ACHN (cell line): ENCODE measurements around the gene GDPD4.

Experiments
- DNase-seq: peaks from one replicate; pipeline ENCODE4 v3.0.0-alpha.2; 2015
- in situ Hi-C: cut with HindIII; loops from 2 replicates; pipeline ENCODE4 v1.10.0; 2017; ENCODE audit warnings: low sequenced_read_pairs, low pct_ligation_motif_present, low pct_unique_long_range_greater_than_20kb

GDPD4 gene, protein sequence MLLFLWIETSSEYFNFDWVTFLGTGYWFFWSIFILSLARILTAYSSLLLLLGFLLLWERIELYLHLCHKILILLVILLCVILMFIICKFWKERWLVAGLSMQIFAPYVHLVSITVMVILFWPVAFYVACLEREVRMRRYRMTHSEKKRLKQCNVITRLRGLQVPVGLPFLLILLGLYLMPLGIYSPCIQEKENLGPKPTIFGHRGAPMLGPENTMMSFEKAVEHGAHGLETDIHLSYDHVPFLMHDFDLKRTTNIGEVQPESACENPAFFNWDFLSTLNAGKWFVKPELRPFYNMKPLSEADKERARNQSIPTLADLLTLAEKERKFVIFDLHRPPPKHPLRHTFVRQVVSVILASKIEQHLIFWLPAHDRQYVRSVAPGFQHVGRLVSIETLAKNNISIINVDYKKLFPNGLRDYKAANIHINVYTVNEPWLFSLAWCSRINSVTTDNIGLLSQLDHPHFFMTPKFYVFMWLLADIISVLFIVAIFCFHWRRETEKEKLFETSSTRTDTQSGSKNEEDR

GRCh38 chr11:77301510-77301909 is at the start of gene GDPD4:
TSS of gene GDPD4 (minus strand) at chr11:77301686. CDS start at chr11:77285137, 16,549 bp downstream.
- no peak for DNase-seq
- in situ Hi-C loops = no loop called here

GRCh38 chr11:77347948-77348347 is 46.5 kb upstream of the GDPD4 start:
- no peak for DNase-seq
- in situ Hi-C loops = no loop called here

DNA sequence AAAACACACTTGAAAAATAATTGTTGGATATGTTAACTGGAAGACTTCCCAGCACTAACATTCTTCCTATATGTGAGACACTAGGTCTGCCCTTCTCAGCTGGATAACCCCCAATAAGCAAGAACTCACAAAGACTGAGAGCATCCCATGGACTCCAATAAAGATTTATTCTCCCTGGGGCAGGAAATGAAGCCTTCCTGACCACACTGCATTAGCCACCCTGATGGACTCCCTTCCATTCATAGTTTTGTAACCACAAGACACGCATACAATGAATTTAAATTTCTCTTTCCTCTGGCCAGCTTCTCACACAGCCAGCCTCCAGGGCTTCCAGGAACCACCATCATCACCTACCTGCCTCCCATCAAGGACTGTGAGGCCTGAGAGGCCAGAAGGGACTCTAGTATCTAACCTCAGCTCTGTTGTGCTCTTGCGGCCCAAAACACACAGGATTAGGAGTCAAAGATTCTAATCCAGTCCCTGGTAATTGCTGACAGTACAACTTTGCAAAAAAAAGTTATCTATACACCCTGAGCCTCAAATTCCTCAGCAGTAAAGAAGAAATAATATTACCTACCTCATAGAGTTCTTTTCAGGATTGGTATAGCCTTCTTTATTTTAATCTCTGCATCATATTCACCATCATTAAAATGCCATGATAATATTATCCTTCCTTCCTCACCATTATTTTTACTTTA is 45.6 kb upstream of the GDPD4 start:
- no peak for DNase-seq

GRCh38 chr11:77345621-77346020 is 44.1 kb upstream of the GDPD4 start:
- no peak for DNase-seq
- in situ Hi-C loops = no loop called here

More for the DNA sequence above, 45.6 kb upstream of the GDPD4 start:
- in situ Hi-C loops = no loop called here

DNA sequence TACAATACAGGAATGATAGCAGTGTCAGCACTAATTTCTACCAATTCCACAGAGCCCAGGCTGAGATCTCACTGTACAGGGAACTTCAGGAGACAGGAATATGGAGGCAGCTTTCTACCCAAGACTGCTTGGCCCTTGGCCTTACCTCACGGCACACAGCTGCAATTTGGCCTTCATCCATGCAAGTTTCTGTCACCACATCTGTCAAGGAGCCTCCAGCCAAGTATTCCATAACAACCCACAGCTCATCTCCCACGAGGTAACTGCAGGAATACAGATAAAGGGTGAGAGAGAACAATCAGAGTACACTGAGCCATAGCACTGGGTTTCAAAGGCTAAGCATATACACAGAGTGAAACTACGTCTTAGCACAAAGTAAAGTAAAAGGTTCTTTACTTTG is 39.0 kb upstream of the GDPD4 start:
- in situ Hi-C loops = no loop called here
- no peak for DNase-seq

GRCh38 chr11:77332259-77332658 is 30.8 kb upstream of the GDPD4 start:
- no peak for DNase-seq
- in situ Hi-C loops = no loop called here

GRCh38 chr11:77325159-77325558 is 23.7 kb upstream of the GDPD4 start:
- no peak for DNase-seq
- in situ Hi-C loops = no loop called here

- in situ Hi-C loops = no loop called here
- no peak for DNase-seq
Observed at GRCh38 chr11:77324508-77324907, 23.0 kb upstream of the GDPD4 start.

DNA sequence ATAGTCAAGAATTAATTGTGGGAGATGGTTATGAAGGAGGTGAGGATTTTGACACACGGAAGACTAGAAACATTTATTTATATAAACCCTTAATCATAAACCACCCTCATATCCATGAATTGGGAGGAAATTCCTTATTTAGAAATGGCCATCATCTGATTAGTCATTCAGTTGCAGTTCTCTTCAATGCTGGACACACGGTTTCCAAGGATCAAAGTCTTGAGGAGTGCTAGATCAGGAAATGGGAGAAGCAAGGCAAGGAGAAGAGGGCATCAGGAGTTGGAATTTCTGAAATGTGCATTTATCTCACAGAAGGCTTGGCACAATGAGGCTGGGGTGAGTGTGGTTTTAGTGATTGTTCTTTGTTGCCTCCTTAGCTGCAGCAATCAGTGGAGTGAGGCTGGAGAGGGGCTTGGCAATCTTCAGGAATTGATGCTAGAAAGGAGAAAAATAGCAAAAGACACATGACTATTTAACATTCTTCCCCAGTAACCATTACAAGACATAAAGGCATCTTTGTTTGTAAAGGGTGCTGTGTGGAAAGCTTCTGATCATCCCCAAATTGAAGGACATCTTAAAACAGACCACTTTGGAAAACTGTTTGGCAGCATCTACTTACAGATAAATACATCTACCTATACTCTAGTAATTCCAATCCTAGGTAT is 21.6 kb upstream of the GDPD4 start:
- in situ Hi-C loops = no loop called here
- no peak for DNase-seq

DNA sequence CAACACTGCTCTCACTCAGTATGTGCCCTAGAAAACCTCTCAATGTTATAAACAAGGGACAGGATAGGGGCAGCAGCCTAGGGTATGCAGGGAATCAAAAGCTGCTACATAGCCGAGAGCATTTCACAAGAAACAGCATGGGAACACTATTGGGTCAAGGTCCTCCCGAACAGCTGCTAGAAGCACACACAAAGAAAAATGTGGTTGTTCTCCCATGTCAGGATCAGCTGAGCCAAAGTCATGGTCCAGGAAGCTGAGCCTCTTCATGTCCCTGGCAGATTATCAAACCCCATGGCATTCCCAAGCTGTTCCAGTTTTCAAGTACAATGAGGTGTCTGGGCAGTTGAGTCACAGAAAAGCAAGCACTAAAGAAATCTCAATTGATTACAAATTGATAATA is 21.0 kb upstream of the GDPD4 start:
- DNase-seq = no peak

GRCh38 chr11:77320351-77320750 is 18.9 kb upstream of the GDPD4 start:
- DNase-seq = no peak
- in situ Hi-C loops = no loop called here

More for the DNA sequence above, 21.0 kb upstream of the GDPD4 start:
- in situ Hi-C loops = no loop called here

- in situ Hi-C loops = no loop called here
Observed at GRCh38 chr11:77318600-77318999, 17.1 kb upstream of the GDPD4 start.

GRCh38 chr11:77316733-77317342 is 15.4 kb upstream of the GDPD4 start:
- no peak for DNase-seq
- in situ Hi-C loops = no loop called here

More at GRCh38 chr11:77318600-77318999, 17.1 kb upstream of the GDPD4 start:
- DNase-seq = no peak

- in situ Hi-C loops = no loop called here
- no peak for DNase-seq
Observed at GRCh38 chr11:77312107-77312506, 10.6 kb upstream of the GDPD4 start.

GRCh38 chr11:77311701-77312100 is 10.2 kb upstream of the GDPD4 start:
- no peak for DNase-seq
- in situ Hi-C loops = no loop called here

DNA sequence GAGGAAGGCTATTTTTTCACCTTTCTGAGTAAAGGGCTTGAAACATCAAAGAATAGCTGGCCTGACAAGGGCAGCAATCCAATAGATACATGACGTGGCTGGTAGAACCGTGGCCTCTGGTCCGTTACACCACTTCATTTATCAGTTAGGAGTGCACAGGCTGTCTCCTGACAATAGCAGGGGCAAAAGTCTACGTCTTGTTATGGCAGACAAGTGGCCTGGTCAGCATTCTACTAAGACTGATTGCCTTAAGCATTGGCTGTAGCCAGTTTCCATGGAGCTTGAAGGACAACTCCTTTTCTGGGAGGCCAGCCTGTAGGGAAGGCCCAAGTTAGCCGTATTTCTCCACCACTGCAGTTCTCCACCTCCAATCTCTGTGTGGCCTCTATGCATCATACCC is 9.2 kb upstream of the GDPD4 start:
- no peak for DNase-seq
- in situ Hi-C loops = no loop called here

- DNase-seq = no peak
- in situ Hi-C loops = no loop called here
Observed at GRCh38 chr11:77309401-77310085, 8.1 kb upstream of the GDPD4 start.

DNA sequence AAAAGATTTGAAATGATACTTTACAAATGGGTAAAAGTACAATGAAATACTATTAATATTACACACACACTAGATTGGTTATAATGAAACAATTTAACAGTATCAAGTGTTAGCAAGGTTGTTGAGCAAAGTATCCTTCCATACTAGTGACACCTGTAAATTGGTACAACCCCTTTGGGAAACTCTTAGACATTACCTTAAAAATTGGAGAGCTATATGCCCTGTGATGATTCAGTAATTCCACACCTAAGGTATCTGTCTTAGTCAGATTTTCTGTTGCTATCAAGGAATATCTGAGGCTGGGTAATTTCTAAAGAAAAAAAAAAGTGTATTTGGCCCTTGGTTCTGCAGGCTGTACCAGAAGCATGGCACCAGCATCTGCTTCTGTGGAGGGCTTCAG is 7.4 kb upstream of the GDPD4 start:
- DNase-seq = no peak
- in situ Hi-C loops = no loop called here
